PC-3 (cell line): ENCODE results near the gene SP7.

ENCODE experiments used
- EZH2phosphoT487 ChIP-seq: fragments of 300-600 bp; sonication (generic); IDR thresholded peaks from 2 replicates; pipeline ENCODE4 v1.6.1; 2018; ENCODE audit warnings: mild to moderate bottlenecking, antibody characterized with exemption, low read length, borderline replicate concordance
- TF ChIP-seq, protein P1 (sequence below): fragments of 300-600 bp; sonication (generic); conservative IDR thresholded peaks from 2 replicates; pipeline ENCODE4 v1.5.1; 2017; ENCODE audit warnings: antibody characterized with exemption, low read depth, mild to moderate bottlenecking, low read length

- TF ChIP-seq, protein P1, sequence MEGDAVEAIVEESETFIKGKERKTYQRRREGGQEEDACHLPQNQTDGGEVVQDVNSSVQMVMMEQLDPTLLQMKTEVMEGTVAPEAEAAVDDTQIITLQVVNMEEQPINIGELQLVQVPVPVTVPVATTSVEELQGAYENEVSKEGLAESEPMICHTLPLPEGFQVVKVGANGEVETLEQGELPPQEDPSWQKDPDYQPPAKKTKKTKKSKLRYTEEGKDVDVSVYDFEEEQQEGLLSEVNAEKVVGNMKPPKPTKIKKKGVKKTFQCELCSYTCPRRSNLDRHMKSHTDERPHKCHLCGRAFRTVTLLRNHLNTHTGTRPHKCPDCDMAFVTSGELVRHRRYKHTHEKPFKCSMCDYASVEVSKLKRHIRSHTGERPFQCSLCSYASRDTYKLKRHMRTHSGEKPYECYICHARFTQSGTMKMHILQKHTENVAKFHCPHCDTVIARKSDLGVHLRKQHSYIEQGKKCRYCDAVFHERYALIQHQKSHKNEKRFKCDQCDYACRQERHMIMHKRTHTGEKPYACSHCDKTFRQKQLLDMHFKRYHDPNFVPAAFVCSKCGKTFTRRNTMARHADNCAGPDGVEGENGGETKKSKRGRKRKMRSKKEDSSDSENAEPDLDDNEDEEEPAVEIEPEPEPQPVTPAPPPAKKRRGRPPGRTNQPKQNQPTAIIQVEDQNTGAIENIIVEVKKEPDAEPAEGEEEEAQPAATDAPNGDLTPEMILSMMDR, result no peak
- TF ChIP-seq EZH2phosphoT487, result no peak
These were observed 36.0 kb downstream of the SP7 start for GRCh38 chr12:53300187-53300586.
